ENCODE results near the gene ZDHHC7. TPM values are rescaled to one million over a fixed set of nuclear protein-coding genes. Genes with fewer than 3 reads are reported as not detected.

Gene ZDHHC7
- total RNA-seq, 4 donors from 2014 or later: 45.9 to 65.5 (median 54.3) TPM

- Histone ChIP-seq H3K4me3 (no peak overlapping the region), H3K27ac (no peak overlapping the region), H3K9me3 (no peaks in the 10 kb centered on the region), H3K4me1 (no peaks in the 10 kb centered on the region), H3K27me3 (no peaks in the 10 kb centered on the region), H3K36me3 (no peaks in the 10 kb centered on the region)
- no peak for DNase-seq (ENCODE audit: low spot score in 2 of 2)
- no peak for TF ChIP-seq POLR2A (IDR thresholded peaks at IDR 0.05)
- 85% methylated on average over 6 of the region's 6 CpGs for WGBS
Observed at GRCh38 chr16:85042167-85042526, 30.8 kb upstream of the ZDHHC7 start.

GRCh38 chr16:85041219-85042166 lies 30.2 kb upstream of the ZDHHC7 start:
- Histone ChIP-seq H3K4me1 (no peaks in the 10 kb centered on the region), H3K4me3 (no peak overlapping the region), H3K36me3 (no peaks in the 10 kb centered on the region), H3K27me3 (no peaks in the 10 kb centered on the region), H3K9me3 (no peaks in the 10 kb centered on the region), H3K27ac (no peak overlapping the region)
- no peak for TF ChIP-seq CTCF (IDR thresholded peaks at IDR 0.05)
- no peak for TF ChIP-seq EP300 (IDR thresholded peaks at IDR 0.05)
- no peak for TF ChIP-seq POLR2AphosphoS5 (IDR thresholded peaks at IDR 0.05)
- no peak for DNase-seq (ENCODE audit: low spot score in 2 of 2)
- WGBS: 84% methylated on average over 27 of the region's 27 CpGs

- H3K36me3 ChIP-seq: no peaks in the 10 kb centered on the region
- DNase-seq (ENCODE audit: low spot score in 2 of 2): no peak
- WGBS: 74% methylated on average over 6 of the region's 6 CpGs
Observed at GRCh38 chr16:85040685-85041084, 29.4 kb upstream of the ZDHHC7 start.

GRCh38 chr16:85037721-85038120 lies 26.4 kb upstream of the ZDHHC7 start:
- no peak for DNase-seq (ENCODE audit: low spot score in 2 of 2)
- 78% methylated on average over 5 of the region's 5 CpGs for WGBS
- H3K4me1 ChIP-seq: peaks cover 3% of the 10 kb centered on the region
- H3K36me3 ChIP-seq: peaks cover 5% of the 10 kb centered on the region
- no peak overlapping the region for H3K27ac ChIP-seq
- no peaks in the 10 kb centered on the region for H3K9me3 ChIP-seq
- H3K27me3 ChIP-seq: no peaks in the 10 kb centered on the region
- no peak for TF ChIP-seq CTCF (IDR thresholded peaks at IDR 0.05)
- no peak for TF ChIP-seq POLR2A (IDR thresholded peaks at IDR 0.05)
- no peak for TF ChIP-seq EP300 (IDR thresholded peaks at IDR 0.05)
- TF ChIP-seq POLR2AphosphoS5 (IDR thresholded peaks at IDR 0.05): no peak
- no peak overlapping the region for H3K4me3 ChIP-seq

More at GRCh38 chr16:85040685-85041084, 29.4 kb upstream of the ZDHHC7 start:
- no peak for TF ChIP-seq POLR2AphosphoS5 (IDR thresholded peaks at IDR 0.05)
- no peak for TF ChIP-seq CTCF (IDR thresholded peaks at IDR 0.05)
- no peak for TF ChIP-seq POLR2A (IDR thresholded peaks at IDR 0.05)
- TF ChIP-seq EP300 (IDR thresholded peaks at IDR 0.05): no peak
- Histone ChIP-seq H3K4me3 (no peak overlapping the region), H3K27me3 (no peaks in the 10 kb centered on the region), H3K27ac (no peak overlapping the region), H3K4me1 (no peaks in the 10 kb centered on the region), H3K9me3 (no peaks in the 10 kb centered on the region)

- peaks cover 9% of the 10 kb centered on the region for H3K36me3 ChIP-seq
- H3K4me3 ChIP-seq: no peak overlapping the region
- H3K27me3 ChIP-seq: no peaks in the 10 kb centered on the region
- TF ChIP-seq POLR2AphosphoS5 (IDR thresholded peaks at IDR 0.05) (no peak), POLR2A (IDR thresholded peaks at IDR 0.05) (no peak), EP300 (IDR thresholded peaks at IDR 0.05) (no peak), CTCF (IDR thresholded peaks at IDR 0.05) (no peak)
- no peak for DNase-seq (ENCODE audit: low spot score in 2 of 2)
- H3K4me1 ChIP-seq: peaks cover 3% of the 10 kb centered on the region
- 84% methylated on average over 7 of the region's 7 CpGs for WGBS
- no peak overlapping the region for H3K27ac ChIP-seq
- no peaks in the 10 kb centered on the region for H3K9me3 ChIP-seq
Observed at GRCh38 chr16:85037050-85037410, 25.7 kb upstream of the ZDHHC7 start.

Measured in suprapubic skin (tissue), 4 donors.